ENCODE measurements around the gene ZNF688.
"Not testable (repeated sequence)": the region's sequence is repeated elsewhere in the genome, so short reads cannot be mapped to it uniquely, and the experiment has no call there.

DNA sequence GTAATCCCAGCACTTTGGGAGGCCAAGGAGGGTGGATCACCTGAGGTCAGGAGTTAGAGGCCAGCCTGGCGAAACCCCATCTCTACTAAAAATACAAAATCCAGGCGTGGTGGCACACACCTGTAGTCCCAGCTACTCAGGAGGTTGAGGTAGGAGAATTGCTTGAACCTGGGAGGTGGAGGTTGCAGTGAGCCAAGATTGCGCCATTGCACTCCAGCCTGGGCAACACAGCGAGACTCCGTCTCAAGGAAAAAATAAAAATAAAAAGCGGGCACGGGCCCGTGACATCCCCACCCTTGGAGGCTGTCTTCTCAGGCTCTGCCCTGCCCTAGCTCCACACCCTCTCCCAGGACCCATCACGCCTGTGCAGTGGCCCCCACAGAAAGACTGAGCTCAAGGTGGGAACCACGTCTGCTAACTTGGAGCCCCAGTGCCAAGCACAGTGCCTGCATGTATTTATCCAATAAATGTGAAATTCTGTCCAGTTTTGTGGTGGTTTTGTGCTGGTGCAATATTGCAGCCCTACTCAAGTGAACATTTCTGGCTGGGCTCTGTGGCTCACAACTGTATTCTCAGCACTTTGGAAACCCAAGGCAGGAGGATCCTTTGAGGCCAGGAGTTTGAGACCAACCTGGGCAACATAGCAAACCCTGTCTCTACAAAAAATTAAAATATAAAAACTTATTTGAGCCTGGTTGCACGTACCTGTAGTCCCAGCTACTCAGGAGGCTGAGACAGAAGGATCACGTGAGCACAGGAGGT, 48.6 kb downstream of the ZNF688 start:
- TF ChIP-seq CTCF, EZH2 (IDR thresholded peaks at IDR 0.05): not testable (repeated sequence)
